Right cardiac atrium (tissue), 5 donors: ENCODE data around the gene SH3BP2. TPM values are rescaled to one million over a fixed set of nuclear protein-coding genes. Genes with fewer than 3 reads are reported as not detected.

Experiments
- ATAC-seq, 2 donors: fragments of 200-7000 bp; cut with Tn5 transposase; one replicate each; pipeline versions ENCODE4 v1.8.0 to v1.9.1; 2020; ENCODE audit warnings: moderate library complexity in 2 of 2, mild to moderate bottlenecking in 1 of 2
- DNase-seq, 3 donors: peaks; one replicate each; pipeline ENCODE4 v3.0.0-alpha.2; 2020
- H3K27ac ChIP-seq: one replicate; pipeline ENCODE4 v1.5.1; 2013; ENCODE audit warnings: mild to moderate bottlenecking, low read length, control low read depth, moderate library complexity
- H3K27me3 ChIP-seq: one replicate; pipeline ENCODE4 v1.6.1; 2013; ENCODE audit not compliant: control insufficient read depth, insufficient read depth
- H3K4me1 ChIP-seq: one replicate; pipeline ENCODE4 v1.6.1; 2013; ENCODE audit warnings: low read length; ENCODE audit not compliant: control insufficient read depth, insufficient read depth
- H3K4me3 ChIP-seq: one replicate; pipeline ENCODE4 v1.5.1; 2013; ENCODE audit warnings: low read length, control low read depth
- H3K9me3 ChIP-seq: one replicate; pipeline ENCODE4 v1.6.1; 2013; ENCODE audit warnings: low read length; ENCODE audit not compliant: control insufficient read depth
- WGBS: extraction: QIAGEN DNeasy Blood & Tissue Kit; methylation state at CpG from one replicate; pipeline ENCODE4 v1.1.7; 2013; 5-methylcytosine and 5-hydroxymethylcytosine counted together
- intact Hi-C, 4 donors: fragments of 100-400 bp; cut with DNase I; formaldehyde crosslinking; loops; one replicate each; pipeline versions ENCODE4 v1.11.0 to v1.14.0; 2022 to 2023
- polyA plus RNA-seq: library from polyadenylated mRNA; stranded (reverse); fragments of 200-250 nt; gene quantifications from one replicate; pipeline ENCODE4 v1.2.3, GENCODE V29; 2013
- total RNA-seq, 4 donors: library from RNA; stranded (reverse); fragmentation: NEBNext Ultra II Directional; extraction: Animal tissue kit (Norgen Biotek cat#: 25700); gene quantifications; one replicate each; pipeline ENCODE4 v1.2.1, GENCODE V29; 2021
- donor health status: healthy with polysubstance abuse.
- donor health status: DM: no; HTN: yes; CAD: no.
- donor health status: DM: no; HTN: no; CAD: no.
- donor health status: DM: no; HTN: yes; CAD: no; lungs with severe emphysema.
- donor health status: DM: yes; HTN: yes; CAD: no.

SH3BP2 gene
- total and polyA plus RNA-seq, 5 donors: 20.5 to 28.8 (median 25.0) TPM

- peak overlapping the region; percentile 66 for H3K27ac ChIP-seq
- WGBS: 80% methylated on average over 9 of the region's 9 CpGs
- H3K4me1 ChIP-seq: peaks cover 7% of the 10 kb centered on the region
- no peak overlapping the region for H3K4me3 ChIP-seq
- no peaks in the 10 kb centered on the region for H3K9me3 ChIP-seq
- no peaks in the 10 kb centered on the region for H3K27me3 ChIP-seq
- intact Hi-C loops: no loop called here
- DNase-seq (peak in 1 of 3 donors; percentile 55), ATAC-seq (no peak)
These were observed 6.1 kb upstream of the SH3BP2 start for GRCh38 chr4:2786794-2787229.

DNA sequence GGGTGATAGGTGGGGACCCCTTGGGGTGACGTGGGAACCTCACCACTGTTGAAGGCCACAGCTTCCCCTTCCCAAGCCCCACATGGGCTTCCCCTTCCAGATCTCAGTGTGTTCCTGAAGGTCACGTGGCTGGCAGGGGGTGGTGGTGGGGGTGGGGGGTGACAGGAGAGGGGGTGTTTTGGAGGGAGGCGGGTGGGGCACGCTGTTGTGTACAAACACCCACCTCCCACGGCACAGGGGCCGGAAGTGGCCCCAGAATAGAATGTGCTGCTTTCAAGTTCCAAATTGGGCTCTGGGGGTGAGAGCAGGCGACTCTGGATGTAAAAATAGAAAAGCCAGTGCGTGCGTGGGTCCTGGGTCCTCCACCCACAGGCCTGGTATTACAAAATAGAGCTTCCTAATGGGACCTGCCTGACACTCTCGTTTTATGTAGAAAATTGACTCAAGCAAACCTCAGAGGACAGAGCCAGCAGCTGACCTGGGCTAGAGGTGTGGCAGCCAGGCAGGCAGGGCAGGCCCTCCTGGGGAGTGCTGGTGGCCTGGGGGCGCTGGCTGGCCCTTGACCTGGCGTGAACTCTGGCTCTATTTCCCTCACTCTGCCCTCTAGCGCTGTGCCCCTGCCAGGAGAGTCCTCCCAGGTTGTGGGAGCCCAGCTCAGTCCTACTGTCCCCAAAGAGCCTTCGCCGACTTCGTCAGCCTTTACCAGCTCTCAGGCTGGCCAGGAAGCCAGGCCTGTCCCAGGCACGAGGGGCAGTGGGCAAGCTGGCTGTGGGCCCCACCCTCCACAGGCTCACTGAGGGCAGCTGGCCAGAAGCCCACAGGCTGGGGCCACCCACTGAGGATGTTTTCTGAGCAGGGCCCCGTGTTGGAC, 5.4 kb upstream of the SH3BP2 start:
- Histone ChIP-seq H3K4me1 (peaks cover 7% of the 10 kb centered on the region), H3K4me3 (no peak overlapping the region), H3K9me3 (no peaks in the 10 kb centered on the region), H3K27me3 (no peaks in the 10 kb centered on the region), H3K27ac (peak overlapping the region; percentile 66)
- DNase-seq (peak; percentile 52 to 79 (median 76)), ATAC-seq (peak; percentile 44 to 54)
- intact Hi-C loops: no loop called here
- 59% methylated on average over 18 of the region's 18 CpGs for WGBS

DNA sequence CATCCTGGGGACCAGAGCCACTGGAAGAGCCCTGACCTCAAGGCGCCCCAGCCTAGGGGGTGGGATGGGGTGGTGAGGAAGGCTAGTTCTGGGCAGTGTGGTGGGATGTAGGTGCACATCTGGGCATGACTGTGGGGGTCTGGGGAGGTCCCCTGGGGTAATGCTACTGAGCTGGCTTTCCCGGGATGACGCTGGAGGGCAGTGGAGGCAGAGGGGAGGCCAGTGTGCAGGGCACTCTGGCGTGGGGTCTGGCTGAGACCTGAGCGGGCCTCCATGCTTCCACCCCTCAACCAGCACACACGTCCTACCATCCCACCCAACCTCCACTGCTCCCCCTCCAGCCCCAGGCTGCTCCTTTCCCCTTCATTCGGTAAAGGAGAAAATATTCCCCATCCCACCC, 4.8 kb upstream of the SH3BP2 start:
- intact Hi-C loops: no loop called here
- DNase-seq (no peak), ATAC-seq (no peak)
- Histone ChIP-seq H3K9me3 (no peaks in the 10 kb centered on the region), H3K4me3 (no peak overlapping the region), H3K27me3 (no peaks in the 10 kb centered on the region), H3K27ac (peak overlapping the region; percentile 61), H3K4me1 (peaks cover 7% of the 10 kb centered on the region)
- 71% methylated on average over 7 of the region's 7 CpGs for WGBS

DNA sequence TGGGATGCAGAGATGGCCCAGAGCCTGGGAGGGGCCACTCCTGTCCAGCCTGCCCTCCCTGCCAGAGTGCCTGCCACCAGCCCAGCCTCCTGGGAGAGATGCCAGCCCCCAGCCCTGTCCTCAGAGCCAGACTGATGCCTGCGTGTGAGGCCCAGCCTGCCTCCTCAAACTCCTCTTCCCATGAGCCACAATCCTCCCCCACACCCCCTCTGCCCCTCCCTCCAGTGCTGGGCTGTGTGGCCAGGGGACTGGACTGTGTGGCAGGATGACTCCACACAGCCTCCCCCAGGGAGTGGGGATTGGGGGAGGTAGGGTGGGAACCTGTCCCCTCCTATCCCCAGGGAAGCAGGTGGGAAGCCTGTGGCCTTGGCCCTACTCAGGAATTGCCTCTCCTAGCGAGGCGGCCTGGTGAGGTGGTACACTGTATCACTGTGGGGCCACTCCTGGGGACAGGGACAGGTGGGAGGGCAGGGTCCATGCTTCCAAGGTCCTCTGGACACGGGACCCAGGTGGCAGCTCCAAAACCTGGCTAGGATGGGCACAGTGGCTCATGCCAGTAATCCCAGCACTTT, 4.3 kb upstream of the SH3BP2 start:
- ATAC-seq (peak; percentile 34 to 54), DNase-seq (peak; percentile 64 to 93 (median 88))
- 69% methylated on average over 4 of the region's 4 CpGs for WGBS
- Histone ChIP-seq H3K4me3 (no peak overlapping the region), H3K4me1 (peaks cover 7% of the 10 kb centered on the region), H3K9me3 (no peaks in the 10 kb centered on the region), H3K27ac (no peak overlapping the region), H3K27me3 (no peaks in the 10 kb centered on the region)
- intact Hi-C loops: no loop called here

DNA sequence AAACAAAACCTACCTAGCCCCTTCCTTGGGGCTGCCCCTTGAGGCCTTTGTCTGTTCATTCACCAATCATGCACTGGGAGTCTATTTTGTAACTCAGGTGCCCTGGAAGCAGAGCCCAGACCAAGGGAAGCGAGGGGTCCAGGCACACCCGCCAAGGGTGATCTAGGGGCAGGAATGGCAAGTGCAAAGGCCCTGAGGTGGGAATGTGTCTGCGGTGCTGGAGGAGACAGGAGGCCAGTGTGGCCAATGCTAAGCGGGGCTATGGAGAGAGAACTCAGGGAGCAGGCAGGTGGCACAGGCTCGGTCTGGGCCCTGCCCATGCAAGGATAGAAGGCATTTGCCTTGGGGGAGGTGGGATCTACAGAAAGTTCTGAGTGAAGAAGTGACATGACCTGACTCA, 3.5 kb upstream of the SH3BP2 start:
- intact Hi-C loops: no loop called here
- Histone ChIP-seq H3K4me3 (no peak overlapping the region), H3K9me3 (no peaks in the 10 kb centered on the region), H3K4me1 (peaks cover 15% of the 10 kb centered on the region), H3K27ac (no peak overlapping the region), H3K27me3 (no peaks in the 10 kb centered on the region)
- 97% methylated on average over 5 of the region's 5 CpGs for WGBS
- DNase-seq (peak in 1 of 3 donors; percentile 41), ATAC-seq (no peak)

DNA sequence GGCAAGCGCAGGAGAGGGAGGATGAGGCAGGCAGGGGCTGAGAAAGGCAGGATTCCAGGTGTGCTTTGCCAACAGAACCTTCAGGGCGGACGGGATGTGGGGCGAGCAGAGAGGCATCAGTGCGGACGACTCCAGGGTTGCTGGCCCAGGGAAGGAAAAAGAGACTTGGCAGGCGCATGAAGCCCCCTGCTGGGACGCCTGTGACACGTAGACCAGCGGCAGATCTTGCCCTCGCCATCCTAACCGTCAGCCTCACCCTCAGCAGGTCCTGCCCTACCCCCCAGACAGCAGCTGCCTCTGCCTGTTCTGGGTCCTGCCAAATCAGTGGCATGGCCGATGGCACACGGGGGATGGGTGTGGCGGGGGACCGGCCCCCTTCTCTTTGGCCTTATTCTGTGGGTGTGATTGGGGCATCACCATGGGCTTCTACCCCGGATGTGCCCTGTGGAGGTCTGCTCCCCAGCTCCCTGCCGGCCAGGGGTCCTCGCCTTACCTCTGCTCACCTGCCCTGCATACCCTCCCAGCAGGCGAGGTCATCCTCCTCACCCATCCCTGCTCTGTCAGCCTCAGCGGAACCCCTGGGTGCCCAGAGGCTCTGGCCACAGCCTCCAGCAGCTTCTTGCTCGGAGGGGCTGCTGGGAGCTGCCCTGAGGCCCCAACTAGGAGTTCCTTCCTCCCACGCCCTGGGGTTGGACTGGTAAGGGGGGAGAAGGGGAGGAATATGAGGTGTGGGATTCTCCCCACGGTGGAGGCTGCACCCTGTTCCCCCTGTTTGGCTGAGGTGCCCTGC, 2.9 kb upstream of the SH3BP2 start:
- ATAC-seq (no peak), DNase-seq (peak in 1 of 3 donors; percentile 61)
- Histone ChIP-seq H3K9me3 (no peaks in the 10 kb centered on the region), H3K27ac (no peak overlapping the region), H3K4me3 (no peak overlapping the region), H3K4me1 (peaks cover 20% of the 10 kb centered on the region), H3K27me3 (no peaks in the 10 kb centered on the region)
- intact Hi-C loops: no loop called here
- 93% methylated on average over 24 of the region's 24 CpGs for WGBS

DNA sequence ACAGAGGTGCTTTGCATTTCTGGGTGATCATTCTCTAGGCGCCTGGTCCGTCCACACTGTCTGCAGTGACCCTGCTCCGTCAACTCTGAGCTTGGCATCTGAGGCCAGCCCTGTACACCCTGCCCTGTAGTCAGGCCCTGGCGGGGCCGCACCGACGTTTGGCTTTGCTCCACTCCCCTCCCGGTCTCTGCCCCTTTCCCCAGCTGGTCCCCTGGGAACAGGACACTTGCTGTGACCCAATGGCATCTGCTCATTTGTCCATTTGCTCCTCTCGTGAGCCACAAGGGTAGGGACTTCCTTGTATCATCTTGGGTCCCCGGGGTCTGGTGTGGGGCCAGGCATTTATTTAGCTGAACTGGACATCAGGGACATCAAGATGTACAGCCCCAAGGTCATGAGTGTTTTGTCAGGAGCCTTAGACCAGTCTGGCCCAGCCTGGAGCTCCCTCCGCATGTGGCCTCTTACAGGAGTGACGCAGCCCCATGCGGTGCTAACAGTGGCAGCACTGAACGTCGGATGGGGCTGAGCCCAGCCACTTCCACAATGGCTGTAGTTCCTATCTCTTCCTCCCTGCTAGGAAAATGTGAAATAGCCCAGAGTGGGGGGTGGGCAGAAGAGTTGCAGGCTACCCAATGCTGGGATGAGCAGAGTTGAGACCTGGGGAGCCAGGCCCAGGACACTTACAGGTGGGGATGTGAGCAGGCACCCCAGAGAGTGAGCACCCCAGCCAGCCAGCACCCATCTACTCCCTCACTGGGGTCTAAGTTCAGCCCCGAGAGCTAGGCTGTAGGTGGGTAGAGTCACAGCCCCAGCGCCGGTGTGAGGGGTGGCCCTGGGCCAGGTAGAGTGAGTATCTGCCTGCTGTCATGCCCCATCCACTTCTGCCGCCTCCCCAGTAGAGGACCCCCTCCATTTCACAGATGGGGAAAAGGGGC, 2.0 kb upstream of the SH3BP2 start:
- DNase-seq: peak in 2 of 3 donors; percentile 63 to 68
- H3K4me1 ChIP-seq: peaks cover 22% of the 10 kb centered on the region
- intact Hi-C loops: no loop called here
- H3K9me3 ChIP-seq: no peaks in the 10 kb centered on the region
- no peak overlapping the region for H3K27ac ChIP-seq
- no peaks in the 10 kb centered on the region for H3K27me3 ChIP-seq
- WGBS: 70% methylated on average over 19 of the region's 19 CpGs
- H3K4me3 ChIP-seq: no peak overlapping the region
- no peak for ATAC-seq

- H3K27me3 ChIP-seq: no peaks in the 10 kb centered on the region
- H3K4me1 ChIP-seq: peaks cover 23% of the 10 kb centered on the region
- intact Hi-C loops: no loop called here
- H3K4me3 ChIP-seq: no peak overlapping the region
- ATAC-seq (no peak), DNase-seq (peak in 2 of 3 donors; percentile 68 to 70)
- H3K9me3 ChIP-seq: no peaks in the 10 kb centered on the region
- no peak overlapping the region for H3K27ac ChIP-seq
- WGBS: 96% methylated on average over 10 of the region's 10 CpGs
These were observed 1.1 kb upstream of the SH3BP2 start for GRCh38 chr4:2791518-2792395.

GRCh38 chr4:2792396-2792710, 532 bp upstream of the SH3BP2 start:
- H3K4me3 ChIP-seq: no peak overlapping the region
- DNase-seq (no peak), ATAC-seq (no peak)
- 73% methylated on average over 8 of the region's 8 CpGs for WGBS
- H3K4me1 ChIP-seq: peaks cover 27% of the 10 kb centered on the region
- H3K27me3 ChIP-seq: no peaks in the 10 kb centered on the region
- H3K27ac ChIP-seq: no peak overlapping the region
- no peaks in the 10 kb centered on the region for H3K9me3 ChIP-seq
- intact Hi-C loops: no loop called here
